NCI-H69 (cell line): ENCODE data around the gene CASP6.

Experiments used
- DNase-seq: peaks from one replicate; lab custom pipeline; 2025; lab: John Stamatoyannopoulos, UW

The CASP6 gene

DNA sequence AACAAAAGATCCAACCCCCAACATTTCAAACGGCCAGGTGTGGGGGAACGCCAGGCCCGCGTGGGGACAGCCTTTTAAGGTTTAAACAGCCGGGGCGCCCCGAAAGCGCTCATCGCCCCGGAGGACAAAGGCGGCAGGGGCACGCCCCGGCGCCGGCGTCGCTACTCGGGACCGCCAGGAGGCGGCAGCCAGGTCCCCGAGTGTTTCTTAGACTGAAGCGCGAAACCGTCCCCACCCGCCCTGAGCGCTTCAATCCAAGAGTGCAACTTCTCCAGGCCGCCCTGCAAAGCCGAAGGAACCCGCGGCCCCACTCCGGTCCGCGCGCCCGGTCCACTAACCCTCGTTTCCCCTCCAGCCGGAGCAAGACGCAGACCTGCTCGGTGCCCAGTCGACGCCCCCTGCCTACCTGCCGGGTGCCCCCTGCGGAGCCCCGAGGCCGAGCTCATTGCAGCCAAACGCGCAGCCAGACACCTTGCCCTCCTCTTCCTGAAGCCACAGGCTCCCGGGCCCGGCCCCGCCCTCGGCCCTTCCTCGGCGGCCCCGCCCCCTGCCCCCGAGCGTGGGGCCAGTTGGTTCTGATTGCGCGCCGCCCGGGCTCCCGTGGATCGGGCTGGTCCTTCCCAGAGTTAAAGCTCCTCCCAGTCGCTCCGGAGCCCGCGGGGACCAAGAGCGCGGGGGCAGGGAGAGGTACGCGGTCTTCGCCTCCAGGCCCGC is at the start of gene CASP6:
CASP6 (minus strand) TSS at position 496 of the 714 bp plus-strand sequence; CDS start at position 446, 50 bp downstream.
- peak; percentile 90 for DNase-seq

DNA sequence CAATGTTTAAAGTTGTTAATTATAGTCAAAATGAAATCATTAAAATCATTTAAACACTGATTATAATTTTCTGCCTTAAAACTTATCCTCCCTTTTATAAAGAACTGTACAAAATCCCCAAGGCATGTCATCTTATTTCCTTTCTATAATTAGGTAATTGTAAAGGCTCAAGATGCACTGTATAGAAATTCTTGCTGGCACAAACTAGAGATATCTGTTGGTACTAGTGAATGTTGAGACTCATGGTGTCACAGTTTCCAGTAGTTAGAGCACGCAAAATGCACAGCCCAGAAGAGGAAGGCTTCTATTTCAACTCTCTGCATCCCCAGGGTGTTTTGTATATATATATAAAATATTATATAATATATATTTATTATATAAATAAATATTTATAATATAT is 49.3 kb upstream of the CASP6 start:
- peak; percentile 21 for DNase-seq

DNA sequence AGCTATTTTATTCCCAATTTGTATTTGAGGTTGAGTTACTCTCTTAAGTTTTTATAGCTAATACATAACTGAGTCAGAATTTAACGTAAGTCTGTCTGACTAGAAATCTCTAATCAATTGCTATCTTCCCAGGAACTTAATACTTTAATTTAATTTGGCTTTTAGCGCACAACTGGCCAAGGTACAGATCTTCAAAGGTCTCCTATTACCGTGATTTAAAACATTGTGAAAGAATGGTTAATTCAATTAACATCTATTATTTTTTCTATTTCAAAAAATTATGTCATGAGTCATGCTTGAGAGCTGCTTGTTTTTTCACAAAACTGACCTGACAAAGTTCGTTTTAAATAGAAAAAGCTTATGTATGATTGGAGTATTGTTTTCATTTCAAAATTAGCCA is 48.6 kb upstream of the CASP6 start:
- DNase-seq: no peak

DNA sequence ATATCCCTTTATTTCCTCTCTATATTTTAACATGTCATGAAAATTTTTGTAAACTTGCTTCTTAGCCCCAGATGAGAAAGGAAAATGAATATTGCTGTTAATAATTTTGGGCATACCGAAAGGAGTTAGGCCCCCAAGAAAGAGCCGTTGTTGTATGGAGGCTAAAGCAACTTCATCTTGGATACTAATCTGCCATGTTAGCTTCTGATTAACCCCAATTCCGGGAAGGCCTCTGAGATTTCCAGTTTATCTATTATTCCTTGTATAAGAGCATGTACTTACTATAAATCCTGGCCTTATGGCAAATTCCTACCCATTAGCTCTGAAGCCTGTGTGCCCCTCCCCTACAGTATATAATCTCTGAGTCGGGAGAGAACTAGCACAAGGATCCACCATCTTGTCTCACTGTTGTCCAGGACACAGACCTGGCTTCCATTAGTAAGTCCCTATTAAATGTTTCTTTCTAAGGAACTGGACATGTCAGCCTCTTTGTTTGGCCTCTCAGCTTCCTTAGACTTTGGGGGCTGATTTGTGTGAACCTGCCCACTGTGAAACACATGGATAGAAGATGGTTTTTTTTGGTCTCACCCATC is 47.5 kb upstream of the CASP6 start:
- DNase-seq: no peak

DNA sequence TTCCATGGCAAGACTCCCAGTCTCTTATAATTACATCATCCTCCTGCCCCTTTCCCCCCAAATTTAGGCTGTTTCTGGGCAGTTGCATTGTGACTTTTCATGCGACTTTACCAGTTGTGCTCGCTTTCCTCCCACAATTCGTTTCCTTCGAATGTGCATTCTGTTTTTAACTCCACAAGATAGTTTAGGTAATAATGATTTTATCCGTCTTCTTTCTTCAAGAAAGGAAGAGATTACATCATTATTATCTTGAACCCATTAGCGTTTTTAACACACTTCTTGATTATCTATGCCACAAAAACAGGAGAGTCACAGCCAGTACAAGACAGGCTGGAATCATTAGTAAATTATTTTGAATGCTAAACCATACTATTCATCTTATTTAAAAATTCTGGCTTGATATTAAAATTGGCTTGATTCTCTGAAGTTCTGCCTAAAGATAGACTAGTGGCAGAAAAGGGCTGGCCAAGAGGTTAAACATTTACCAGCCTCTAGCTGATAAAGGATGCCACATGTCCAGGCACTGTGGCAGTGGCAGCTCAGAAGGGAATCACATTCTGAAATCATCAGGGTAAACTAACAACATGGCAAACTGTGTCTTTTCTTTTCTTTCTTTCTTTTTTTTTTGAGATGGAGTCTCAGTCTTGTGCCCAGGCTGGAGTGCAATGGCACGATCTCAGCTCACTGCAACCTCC is 46.3 kb upstream of the CASP6 start:
- DNase-seq: no peak

DNA sequence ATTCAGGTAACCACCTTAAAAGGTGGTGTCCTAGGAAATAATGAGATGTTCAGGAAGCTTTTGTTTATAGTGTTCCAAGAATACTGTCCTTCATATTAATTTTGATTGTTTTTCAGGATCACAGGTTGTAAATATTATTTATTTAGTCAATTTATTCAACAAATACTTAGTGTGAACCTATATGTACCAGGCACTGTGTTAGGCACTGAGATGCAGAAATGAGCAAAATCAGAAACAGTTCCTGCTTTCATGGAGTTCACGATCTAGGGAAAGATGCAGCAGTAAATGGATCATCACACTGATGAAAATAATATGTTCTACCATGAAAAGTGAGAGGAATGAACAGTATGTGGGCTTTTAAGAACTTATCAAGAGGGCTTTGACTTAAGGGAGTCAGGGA is 44.9 kb upstream of the CASP6 start:
- no peak for DNase-seq

DNA sequence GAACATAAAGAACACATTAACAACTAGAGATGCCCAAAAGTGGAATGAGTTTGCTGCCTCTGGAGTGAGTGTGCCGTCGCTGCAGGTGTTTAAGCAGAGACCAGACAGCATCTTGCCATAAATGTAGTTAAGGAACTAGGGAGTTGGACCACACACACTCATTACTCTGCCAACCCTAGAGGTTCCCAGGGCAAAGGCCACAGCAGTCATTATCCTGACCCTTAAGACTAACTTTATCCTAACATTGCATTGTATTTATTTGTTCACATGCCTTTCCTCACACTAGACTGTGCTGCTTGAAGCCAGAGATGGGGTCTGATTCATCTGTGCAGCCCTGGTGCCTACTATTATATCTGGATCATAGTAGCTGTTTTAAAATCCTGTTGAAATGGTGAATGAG is 43.5 kb upstream of the CASP6 start:
- no peak for DNase-seq

DNA sequence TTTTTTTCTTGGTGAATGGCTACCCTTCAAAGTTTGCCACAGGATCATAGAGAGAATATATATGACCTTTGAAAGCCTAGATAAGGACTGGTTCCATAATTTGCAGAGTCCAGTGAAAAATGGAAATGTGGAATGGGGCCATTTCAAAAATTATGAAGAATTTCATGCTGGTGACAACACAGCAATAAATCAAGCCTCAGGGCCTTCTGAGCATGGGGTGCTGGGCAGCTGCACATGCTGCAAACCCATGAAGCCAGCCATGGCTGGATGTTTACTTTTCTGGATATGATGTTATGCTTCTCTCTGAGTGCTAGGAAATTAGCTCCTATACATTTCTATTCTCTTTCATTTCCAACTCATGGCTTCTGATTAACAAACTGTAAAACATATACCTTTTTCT is 42.6 kb upstream of the CASP6 start:
- no peak for DNase-seq

DNA sequence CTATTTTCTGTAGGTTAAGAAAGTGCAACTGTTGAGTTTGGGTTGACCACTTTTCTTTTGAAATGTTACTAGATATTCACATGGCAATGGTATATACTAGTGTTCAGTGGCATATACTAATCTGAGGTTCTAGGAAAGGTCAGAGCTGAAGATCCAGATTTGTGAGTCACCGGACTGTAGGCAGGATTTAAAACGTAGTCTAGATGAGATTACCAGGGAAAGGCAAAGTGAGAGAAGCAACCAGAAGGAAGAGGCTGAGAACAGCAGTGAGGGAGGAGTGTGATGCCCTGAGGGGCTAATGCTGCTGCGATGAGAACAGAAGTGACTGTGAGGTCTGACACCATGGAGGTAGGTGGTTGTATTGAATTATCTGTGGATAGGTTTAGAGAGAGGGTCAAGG is 36.3 kb upstream of the CASP6 start:
- no peak for DNase-seq

DNA sequence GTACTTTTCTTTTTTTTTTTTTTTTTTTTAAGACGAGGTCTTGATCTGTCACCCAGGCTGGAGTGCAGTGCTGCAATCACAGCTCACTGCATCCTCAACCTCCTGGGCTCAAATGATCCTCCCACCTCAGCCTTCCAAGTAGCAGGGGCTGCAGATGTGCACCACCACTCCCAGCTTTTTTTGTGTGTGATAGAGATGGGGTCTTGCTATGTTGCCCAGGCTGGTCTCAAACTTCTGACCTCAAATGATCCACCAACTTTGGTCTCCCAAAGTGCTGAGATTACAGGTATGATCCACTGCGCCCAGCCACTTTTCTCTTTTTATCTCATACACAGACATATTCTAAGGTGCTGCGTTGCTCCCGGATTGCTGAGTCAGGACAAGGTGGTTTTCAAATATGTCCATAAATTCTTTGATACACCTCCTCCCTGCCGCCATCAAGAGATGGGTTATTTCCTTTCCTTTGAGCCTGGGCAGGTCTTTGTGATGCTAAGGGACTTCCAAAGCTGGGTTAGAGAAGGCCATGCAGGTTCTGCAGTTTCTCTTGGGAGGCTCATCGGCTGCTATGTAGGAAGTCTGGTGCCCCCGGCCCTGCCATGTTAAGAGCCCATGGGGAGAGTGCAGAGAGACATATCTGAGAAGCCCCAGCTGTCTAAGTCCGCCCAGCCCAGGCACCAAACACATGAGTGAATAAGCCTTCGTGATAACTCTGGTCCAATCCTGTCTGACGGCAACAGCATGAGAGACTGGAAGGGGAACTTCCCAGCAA is 35.0 kb upstream of the CASP6 start:
- DNase-seq: no peak

DNA sequence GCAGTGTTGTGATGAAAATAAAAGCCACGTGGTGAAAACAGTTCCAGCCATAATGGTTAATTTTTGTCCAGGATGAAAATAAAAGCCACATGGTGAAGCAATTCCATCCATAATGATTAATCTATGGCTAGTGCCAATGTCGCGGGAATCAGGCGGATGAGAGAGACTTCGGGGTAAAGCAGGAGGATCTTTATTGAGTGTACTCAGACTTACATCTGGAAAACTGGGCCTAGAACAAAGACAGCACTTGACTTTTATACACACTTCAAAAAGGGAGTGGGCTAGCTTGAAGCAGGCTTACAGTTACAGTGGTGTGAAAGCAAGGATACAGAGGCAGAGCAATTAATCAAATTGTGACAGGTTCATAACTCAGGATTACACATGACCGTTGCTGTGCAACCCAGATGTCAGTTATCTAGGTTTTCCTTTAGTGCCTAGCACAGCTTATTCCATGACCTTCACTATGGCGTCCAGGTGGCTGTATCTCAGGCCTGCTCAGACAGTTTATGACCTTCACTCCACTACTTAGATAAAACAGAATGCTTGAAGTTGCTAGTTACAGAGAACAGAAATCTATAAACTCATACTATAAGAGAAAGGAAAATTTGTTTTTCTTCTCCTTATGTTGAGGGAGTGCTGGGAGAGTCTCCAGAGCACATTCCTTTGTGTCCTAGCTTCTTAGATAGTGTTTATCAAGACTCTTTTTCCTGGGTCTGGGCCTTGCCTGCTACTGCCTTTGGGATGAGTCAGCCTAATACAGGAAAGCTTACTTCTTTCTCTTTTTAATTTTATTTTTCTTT is 32.5 kb upstream of the CASP6 start:
- DNase-seq: no peak

DNA sequence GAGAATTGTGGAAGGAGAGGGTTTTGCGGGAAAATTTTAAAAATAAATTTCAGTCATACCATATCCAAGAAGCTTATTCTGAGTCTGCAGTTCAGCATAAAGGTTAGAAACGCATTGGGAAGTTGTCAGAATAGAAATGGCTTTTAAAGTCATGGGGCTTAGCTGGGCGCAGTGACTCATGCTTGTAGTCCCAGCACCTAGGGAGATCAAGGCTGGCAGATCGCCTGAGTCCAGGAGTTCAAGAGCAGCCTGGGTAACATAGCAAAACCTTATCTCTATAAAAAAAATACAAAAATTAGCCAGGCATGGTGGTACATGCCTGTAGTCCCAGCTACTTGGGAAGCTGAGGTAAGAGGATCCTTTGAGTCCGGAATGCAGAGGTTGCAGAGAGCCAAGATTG is 30.5 kb upstream of the CASP6 start:
- DNase-seq: no peak

DNA sequence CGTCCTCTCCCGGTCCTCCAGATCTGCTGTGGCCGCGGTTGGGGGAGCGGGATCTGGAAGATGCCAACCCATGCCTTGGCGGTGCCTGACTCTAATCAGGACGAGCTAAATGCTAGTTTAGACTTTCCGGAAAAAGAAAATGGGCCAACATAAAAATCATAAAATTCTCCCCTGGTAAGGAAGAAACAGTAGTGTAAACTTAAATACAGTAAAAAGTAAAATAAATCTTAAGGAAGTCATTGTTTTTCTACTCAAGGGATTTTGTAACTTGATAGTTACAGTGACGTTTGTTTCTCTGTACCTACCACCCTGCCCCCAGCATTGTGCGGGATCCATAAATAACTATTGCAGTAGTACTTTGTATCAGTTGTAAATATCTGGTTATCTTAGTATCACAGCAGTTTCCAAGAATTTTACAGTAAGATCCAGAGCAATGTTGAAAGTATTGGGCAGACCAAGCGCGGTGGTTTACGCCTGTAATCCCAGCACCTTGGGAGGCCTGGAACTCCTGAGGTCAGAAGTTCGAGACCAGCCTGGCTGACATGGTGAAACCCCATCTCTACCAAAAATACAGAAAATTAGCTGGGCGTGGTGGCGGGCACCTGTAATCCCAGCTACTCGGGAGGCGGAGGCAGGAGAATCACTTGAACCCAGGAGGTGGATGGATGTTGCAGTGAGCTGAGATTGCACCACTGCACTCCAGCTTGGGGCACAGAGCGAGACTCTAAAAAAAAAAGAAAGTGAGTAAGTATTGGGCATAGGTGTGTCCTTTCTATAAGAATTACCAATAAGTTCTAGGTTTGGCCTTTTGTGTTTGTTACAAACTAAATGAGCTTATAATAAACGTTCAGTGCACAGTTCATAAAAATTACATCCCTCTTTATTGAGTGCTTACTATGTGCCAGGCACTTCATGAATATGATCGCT is 27.6 kb upstream of the CASP6 start:
- DNase-seq: no peak

DNA sequence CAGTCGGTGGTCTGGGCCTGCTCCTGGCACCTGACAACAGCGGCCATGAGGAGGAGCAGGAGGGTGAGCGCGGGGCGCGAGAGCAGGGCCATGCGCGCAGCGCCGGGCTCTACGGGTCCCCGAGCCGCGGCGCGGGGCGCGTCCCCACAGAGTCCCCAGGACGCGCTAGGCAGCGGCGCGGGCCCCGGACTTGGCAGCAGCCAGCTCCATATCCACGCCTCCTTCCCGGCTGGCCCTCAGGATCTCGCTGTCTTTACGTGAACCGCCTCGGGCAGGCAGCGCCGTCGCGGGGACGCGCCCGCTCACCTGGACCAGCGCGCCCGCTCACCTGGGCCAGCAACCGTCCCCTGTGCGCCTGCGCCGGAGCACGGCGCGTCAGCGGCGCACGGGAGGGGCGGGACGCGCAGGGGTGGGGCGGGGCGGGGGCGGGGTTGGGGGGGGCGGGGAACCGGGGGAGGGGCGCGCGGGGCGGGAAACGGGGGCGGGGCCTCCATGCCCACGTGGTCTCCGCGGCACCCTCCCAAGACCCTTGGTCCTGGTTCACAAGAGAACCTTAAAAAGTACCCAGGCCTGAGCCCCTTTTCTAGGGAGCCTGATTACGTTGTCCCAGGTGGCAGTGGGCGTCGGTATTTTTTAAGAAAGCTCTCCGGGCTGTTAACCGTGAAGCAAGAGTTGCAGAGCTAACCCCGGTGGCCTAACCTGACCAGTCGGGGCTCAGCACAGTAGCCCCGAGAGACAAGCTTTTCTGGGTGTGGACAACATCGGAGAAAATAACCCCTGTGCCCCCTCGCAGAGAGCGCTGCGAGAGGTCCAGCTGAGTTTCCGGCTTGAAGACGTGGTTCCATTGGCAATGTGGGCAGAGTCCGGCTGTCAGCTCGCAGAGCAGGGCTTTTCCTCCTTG is 26.7 kb upstream of the CASP6 start, which contains the start of gene PLA2G12A:
PLA2G12A (minus strand) TSS at position 353 of the 901 bp plus-strand sequence; CDS start at position 92, 261 bp downstream.
- peak; percentile 92 for DNase-seq

DNA sequence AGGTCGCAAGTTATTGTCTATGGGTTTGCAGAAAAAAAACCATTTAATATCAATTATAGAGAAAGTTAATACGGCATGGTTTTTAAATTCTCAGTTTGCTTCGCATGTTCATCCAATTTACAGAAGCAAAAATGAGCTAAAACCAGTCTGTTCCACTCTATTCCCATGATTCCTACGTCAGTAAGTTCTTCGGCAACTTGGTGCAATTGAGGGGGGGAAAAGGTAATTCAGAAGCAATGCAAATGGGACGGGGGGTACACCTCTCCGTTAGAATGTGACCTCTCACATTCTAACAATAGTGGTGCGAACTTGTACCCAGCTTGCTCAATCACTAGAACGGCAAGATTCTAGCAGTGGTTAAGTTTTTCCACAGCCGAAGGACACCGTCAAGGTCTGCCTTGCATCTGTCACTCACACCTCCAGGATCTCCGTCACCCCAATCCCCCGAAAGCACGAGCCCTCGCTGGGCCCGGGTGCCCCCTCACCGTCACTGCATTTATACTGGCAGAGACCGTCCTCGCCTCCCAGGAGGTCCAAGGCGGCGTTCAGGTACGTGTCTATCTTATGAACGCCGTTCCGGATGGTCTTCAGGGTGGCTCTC is 26.0 kb upstream of the CASP6 start:
- DNase-seq: peak; percentile 47

DNA sequence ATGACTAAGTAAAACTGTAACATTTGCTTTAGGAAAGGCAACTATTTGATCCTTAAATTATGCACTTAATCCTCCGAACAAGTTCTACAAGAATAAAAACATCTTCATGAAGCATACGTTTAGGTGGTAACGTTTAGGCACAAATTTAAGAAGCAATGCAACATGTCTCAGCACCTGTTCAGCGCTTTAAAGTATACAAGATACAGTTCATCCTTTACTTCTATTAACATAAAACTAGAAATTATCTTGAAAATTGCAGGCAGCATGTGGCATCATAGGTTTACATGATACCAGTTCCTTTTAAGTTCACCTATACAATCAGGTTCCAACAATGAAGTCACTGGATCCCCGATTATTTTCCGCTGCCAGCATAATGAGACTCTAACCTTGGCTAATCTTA is 25.1 kb upstream of the CASP6 start:
- DNase-seq: peak; percentile 28

DNA sequence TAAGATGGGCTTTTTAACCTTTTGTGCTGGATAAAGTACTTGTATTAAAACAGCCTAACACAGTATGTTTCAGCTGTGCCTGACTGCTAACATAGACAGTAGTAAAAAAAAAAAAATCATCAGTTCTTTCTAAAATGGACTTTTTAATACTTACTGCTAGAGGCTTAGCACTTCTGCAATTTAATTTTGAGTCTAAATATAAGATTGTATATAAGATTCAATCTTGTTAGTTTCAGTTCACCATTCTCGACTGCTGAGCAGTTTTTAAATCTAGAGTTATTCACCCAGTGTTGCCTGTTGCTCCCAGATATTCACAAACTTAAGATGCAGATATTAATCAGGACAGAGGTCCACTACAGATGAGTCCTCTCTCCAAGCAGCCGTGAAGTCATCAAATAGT is 19.9 kb upstream of the CASP6 start:
- no peak for DNase-seq

DNA sequence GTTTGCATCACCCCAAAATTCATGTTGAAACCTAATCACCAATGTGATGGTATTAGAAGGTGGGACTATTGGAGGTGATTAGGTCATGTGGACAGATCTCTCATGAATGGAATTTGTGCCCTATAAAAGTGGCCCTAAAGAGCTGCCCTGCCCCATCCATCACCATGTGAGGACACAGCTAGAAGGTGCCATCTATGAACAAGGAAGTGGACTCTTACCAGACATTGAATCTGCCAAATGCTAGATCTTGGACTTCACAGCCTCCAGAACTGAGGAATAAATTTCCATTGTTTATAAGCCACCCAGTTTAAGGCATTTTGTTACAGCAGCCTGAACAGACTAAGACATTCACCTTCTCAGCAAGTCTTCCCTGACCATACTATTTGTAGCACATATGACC is 19.1 kb upstream of the CASP6 start:
- no peak for DNase-seq

DNA sequence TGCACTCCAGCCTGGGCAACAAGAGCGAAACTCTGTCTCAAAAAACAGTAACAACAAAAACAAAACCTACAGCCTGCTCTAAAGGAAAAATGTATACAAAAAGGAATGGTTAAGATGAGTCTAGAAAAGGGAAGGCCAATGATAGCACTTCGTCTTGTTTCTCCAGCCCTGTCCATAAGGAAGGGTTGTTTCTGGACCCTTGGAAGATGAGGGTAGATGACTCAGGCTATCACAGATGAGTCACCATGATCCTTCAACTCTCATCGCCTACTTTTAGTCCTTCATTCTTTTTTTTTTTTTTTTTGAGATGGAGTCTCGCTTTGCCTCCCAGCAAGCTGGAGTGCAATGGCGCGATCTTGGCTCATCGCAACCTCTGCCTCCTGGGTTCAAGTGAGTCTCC is 17.8 kb upstream of the CASP6 start:
- DNase-seq: no peak
